Lower lobe of right lung (tissue), 2 donors: Measurements from ENCODE around the gene PSPH. TPM values are rescaled to one million over a fixed set of nuclear protein-coding genes. Genes with fewer than 3 reads are reported as not detected.

Source experiments
- ATAC-seq, 2 donors: fragments of 200-7000 bp; cut with Tn5 transposase; one replicate each; pipeline ENCODE4 v1.9.1; 2020 to 2022; ENCODE audit warnings: mild to moderate bottlenecking in 2 of 2, moderate library complexity in 2 of 2
- DNase-seq: peaks from one replicate; pipeline ENCODE4 v3.0.0-alpha.2; 2020
- H3K27ac ChIP-seq: fragments of 200-600 bp; one replicate; pipeline ENCODE4 v1.8.0; 2022
- H3K27me3 ChIP-seq: fragments of 200-600 bp; one replicate; pipeline ENCODE4 v1.8.0; 2022; ENCODE audit warnings: low read depth
- H3K36me3 ChIP-seq: fragments of 200-600 bp; one replicate; pipeline ENCODE4 v1.8.0; 2022; ENCODE audit warnings: mild to moderate bottlenecking
- H3K4me1 ChIP-seq: fragments of 200-600 bp; one replicate; pipeline ENCODE4 v1.8.0; 2022
- H3K4me3 ChIP-seq: fragments of 200-600 bp; one replicate; pipeline ENCODE4 v1.8.0; 2022; ENCODE audit warnings: mild to moderate bottlenecking
- H3K9me3 ChIP-seq: fragments of 200-600 bp; one replicate; pipeline ENCODE4 v1.8.0; 2022
- intact Hi-C: fragments of 100-400 bp; cut with DNase I; formaldehyde crosslinking; loops from one replicate; pipeline ENCODE4 v1.11.0; 2022
- total RNA-seq: library from RNA; stranded (reverse); fragmentation: NEBNext Ultra II Directional; extraction: Animal tissue kit (Norgen Biotek cat#: 25700); gene quantifications from one replicate; pipeline ENCODE4 v1.2.1, GENCODE V29; 2021
- TF ChIP-seq, protein P1 (sequence below): fragments of 200-600 bp; IDR thresholded peaks from one replicate; pipeline ENCODE4 v1.8.0; 2022; ENCODE audit warnings: antibody characterized with exemption, mild to moderate bottlenecking
- donor health status: DM: no; HTN: yes; CAD: no; lungs with severe emphysema.

The PSPH gene
- total RNA-seq, 1 donor from 2014 or later = 11.8 TPM

DNA sequence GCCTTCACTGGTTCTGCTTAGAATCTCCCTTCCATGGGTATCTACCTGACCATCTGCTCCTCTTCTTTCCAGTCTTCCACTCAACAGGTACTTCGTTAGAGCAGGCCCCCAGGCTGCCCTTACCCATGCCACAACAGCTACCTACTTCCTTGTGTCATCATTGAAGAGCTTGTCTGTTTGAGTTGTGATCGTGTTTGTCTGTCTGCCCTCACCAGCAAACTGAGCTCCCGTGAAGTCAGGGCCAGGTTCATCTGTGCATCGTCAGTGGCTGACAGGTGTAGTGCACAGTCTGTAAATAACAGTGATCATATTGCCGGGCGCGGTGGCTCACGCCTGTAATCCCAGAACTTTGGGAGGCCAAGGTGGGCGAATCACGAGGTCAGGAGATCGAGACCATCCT, 81.9 kb downstream of the PSPH start:
- H3K9me3 ChIP-seq = no peaks in the 10 kb centered on the region
- TF ChIP-seq, protein P1, sequence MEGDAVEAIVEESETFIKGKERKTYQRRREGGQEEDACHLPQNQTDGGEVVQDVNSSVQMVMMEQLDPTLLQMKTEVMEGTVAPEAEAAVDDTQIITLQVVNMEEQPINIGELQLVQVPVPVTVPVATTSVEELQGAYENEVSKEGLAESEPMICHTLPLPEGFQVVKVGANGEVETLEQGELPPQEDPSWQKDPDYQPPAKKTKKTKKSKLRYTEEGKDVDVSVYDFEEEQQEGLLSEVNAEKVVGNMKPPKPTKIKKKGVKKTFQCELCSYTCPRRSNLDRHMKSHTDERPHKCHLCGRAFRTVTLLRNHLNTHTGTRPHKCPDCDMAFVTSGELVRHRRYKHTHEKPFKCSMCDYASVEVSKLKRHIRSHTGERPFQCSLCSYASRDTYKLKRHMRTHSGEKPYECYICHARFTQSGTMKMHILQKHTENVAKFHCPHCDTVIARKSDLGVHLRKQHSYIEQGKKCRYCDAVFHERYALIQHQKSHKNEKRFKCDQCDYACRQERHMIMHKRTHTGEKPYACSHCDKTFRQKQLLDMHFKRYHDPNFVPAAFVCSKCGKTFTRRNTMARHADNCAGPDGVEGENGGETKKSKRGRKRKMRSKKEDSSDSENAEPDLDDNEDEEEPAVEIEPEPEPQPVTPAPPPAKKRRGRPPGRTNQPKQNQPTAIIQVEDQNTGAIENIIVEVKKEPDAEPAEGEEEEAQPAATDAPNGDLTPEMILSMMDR = no peak
- no peak overlapping the region for H3K4me3 ChIP-seq
- DNase-seq = no peak
- ATAC-seq = no peak
- H3K27me3 ChIP-seq = no peaks in the 10 kb centered on the region
- H3K27ac ChIP-seq = no peak overlapping the region
- intact Hi-C loops = no loop called here
- H3K36me3 ChIP-seq = peaks cover 6% of the 10 kb centered on the region
- H3K4me1 ChIP-seq = peaks cover 20% of the 10 kb centered on the region

DNA sequence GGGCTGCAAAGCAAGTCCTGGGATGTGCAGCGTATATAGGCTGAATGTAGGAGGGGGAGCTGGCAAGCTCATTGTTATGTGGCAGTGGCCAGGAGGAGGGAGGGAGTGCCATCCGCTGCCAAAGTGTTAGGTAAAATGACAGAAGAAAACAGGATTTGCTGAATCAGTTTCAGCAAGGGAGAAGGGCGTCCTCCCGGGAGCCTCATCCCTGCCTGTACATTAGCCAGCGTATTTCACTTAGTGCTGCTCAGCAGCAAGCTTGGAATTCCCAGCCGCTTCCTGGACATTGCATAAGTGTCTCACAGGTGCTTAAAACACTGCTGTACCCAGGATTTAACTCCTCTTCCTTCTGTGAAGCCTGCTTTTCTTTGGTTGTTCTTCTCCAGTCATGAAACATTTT, 84.4 kb downstream of the PSPH start:
- no peak for DNase-seq
- intact Hi-C loops = no loop called here
- TF ChIP-seq, protein P1 = no peak
- H3K4me1 ChIP-seq = peaks cover 27% of the 10 kb centered on the region
- no peak for ATAC-seq
- H3K4me3 ChIP-seq = no peak overlapping the region
- H3K27ac ChIP-seq = no peak overlapping the region
- peaks cover 6% of the 10 kb centered on the region for H3K36me3 ChIP-seq
- H3K27me3 ChIP-seq = no peaks in the 10 kb centered on the region
- no peaks in the 10 kb centered on the region for H3K9me3 ChIP-seq

DNA sequence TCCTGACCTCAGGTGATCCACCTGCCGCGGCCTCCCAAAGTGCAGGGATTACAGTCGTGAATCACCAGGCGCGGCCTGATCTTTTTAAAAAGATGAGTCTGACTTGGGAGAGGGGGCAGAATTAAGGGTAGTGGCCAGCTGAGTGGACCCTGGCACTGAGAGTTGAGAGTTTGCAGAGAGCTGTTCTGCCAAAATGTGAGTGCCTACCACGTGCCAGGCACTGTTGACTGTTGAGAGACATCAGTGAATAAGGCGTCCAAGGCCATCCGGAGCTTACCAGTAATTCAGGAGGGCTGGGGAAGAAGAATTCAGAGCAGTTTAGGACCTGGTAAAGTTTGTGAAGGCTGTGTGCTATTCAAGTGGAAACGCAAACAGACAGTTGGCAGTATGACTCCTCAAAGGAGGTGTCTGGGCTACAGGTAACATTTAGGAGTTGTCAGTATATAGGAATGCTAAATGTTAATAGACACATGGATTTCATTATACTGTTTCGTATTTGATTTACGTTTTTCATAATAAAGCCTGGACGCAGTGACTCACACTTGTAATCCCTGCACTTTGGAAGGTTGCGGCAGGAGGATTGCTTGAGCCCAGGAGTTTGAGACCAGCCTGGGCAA, 85.3 kb downstream of the PSPH start:
- peaks cover 27% of the 10 kb centered on the region for H3K4me1 ChIP-seq

DNA sequence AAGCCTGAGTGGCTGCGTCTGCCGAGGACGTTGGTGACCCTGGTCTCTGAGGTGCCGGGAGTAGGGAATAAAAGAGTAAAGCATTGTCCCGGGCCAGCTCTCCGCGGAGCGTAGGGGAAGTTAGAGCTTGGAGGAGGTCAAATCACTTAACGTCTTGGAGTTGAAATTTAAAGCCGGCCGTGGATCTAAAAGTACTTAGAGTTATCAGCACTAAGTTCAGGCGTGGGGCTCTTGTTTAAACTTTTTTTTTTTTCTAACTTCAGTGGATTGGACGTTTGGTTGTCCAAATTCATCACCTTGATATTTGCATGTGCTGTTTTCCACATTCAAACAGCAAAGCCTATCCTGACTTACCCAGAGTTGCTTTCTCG, 86.2 kb downstream of the PSPH start:
- intact Hi-C loops = no loop called here
- Histone ChIP-seq H3K27me3 (no peaks in the 10 kb centered on the region), H3K4me1 (peaks cover 27% of the 10 kb centered on the region), H3K27ac (peak overlapping the region; percentile 93), H3K36me3 (peaks cover 6% of the 10 kb centered on the region), H3K4me3 (peak overlapping the region; percentile 76), H3K9me3 (no peaks in the 10 kb centered on the region)
- ATAC-seq (no peak), DNase-seq (no peak)
- TF ChIP-seq, protein P1 = no peak

More for the DNA sequence above, 85.3 kb downstream of the PSPH start:
- H3K36me3 ChIP-seq = peaks cover 6% of the 10 kb centered on the region
- no peaks in the 10 kb centered on the region for H3K9me3 ChIP-seq
- peak overlapping the region; percentile 93 for H3K27ac ChIP-seq
- H3K4me3 ChIP-seq = peak overlapping the region; percentile 76
- ATAC-seq (peak in 1 of 2 donors; percentile 12), DNase-seq (no peak)
- TF ChIP-seq, protein P1 = no peak
- H3K27me3 ChIP-seq = no peaks in the 10 kb centered on the region
- intact Hi-C loops = no loop called here

DNA sequence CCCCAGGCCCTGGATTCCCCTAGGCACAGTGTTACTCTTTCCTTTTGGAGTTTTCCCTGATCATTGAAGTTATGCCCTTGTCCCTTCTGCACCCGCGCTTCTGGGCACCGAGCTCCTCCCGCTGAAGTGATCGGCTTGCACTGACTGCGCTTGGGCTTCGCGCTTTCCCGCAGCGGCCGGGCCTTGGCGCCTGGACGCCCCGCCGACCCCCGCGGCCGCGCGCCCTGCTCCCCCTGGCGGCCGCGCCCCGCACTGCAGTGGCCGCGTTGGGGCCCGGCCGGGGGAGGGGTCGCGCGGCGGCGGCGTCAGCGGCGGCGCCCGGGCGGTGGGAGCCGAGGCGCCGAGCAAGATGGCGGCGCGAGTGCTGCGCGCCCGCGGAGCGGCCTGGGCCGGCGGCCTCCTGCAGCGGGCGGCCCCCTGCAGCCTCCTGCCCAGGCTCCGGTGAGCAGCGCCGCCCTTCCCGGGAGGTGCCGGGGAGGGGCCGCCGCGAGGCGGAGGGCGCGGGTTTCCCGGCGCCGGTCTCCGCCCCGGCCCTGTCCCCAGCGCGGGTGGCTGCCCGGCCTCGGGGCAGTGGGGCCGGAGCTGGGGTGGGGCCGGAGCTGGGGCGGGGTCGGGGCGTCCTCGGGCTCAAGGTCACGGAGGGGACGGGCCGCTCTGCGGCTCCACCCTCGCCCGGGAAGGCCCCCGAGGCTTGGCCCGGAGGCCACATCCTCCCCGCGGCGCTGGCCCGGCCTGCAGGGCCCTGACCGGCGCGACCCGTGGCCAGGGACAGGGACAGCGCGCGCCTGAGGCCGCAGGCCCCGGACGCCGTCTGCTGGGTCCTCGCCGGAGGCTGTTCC, 86.8 kb downstream of the PSPH start, which contains the start of gene NIPSNAP2:
TSS of gene NIPSNAP2 (plus strand) at position 325 of the 839 bp plus-strand sequence. CDS start at position 350, 25 bp downstream.
- DNase-seq (peak; percentile 91), ATAC-seq (peak; percentile 96 to 97)
- H3K9me3 ChIP-seq = no peaks in the 10 kb centered on the region
- H3K4me3 ChIP-seq = peak within 1 kb of the TSS; percentile 76
- peaks cover 27% of the 10 kb centered on the region for H3K4me1 ChIP-seq
- TF ChIP-seq, protein P1 = peak; percentile 39
- H3K27me3 ChIP-seq = no peaks in the 10 kb centered on the region
- intact Hi-C loops = no loop called here
- peak within 1 kb of the TSS; percentile 93 for H3K27ac ChIP-seq
- peaks cover 6% of the 10 kb centered on the region for H3K36me3 ChIP-seq
